Measurements from ENCODE around the gene PRICKLE1. TPM values are rescaled to one million over a fixed set of nuclear protein-coding genes. Genes with fewer than 3 reads are reported as not detected.

Gene PRICKLE1
- total RNA-seq, 1 donor from 2014 or later: 53.5 TPM

DNA sequence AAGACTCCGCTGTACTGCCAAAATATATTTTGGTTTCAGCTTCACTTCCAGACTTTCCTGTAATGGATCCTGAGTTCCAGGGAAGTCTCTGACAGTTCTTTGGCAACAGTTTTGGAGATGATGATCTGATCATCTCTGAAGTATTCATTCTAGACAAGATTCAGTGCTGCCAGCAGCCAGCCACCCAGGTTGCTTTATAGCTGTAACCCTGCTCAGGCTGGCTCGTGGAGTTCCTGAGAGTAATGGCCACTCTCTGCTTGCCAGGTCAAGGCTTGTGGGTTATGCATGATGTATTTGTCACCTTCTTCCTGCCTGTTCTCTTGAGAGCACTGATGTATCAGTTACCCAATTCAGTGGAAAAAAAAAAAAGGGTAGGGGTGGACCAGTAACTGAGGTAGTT is 139.3 kb downstream of the PRICKLE1 start:
- Mint-ChIP-seq H3K36me3 (ENCODE audit: insufficient read depth) (peaks cover 36% of the 10 kb centered on the region), H3K9me3 (ENCODE audit: low read depth) (peaks cover 8% of the 10 kb centered on the region), H3K4me1 (ENCODE audit: low read depth) (peaks cover 29% of the 10 kb centered on the region), H3K27ac (peak overlapping the region; percentile 81), H3K27me3 (no peaks in the 10 kb centered on the region), H3K4me3 (ENCODE audit: low read depth) (no peak overlapping the region)
- TF ChIP-seq, protein P1, sequence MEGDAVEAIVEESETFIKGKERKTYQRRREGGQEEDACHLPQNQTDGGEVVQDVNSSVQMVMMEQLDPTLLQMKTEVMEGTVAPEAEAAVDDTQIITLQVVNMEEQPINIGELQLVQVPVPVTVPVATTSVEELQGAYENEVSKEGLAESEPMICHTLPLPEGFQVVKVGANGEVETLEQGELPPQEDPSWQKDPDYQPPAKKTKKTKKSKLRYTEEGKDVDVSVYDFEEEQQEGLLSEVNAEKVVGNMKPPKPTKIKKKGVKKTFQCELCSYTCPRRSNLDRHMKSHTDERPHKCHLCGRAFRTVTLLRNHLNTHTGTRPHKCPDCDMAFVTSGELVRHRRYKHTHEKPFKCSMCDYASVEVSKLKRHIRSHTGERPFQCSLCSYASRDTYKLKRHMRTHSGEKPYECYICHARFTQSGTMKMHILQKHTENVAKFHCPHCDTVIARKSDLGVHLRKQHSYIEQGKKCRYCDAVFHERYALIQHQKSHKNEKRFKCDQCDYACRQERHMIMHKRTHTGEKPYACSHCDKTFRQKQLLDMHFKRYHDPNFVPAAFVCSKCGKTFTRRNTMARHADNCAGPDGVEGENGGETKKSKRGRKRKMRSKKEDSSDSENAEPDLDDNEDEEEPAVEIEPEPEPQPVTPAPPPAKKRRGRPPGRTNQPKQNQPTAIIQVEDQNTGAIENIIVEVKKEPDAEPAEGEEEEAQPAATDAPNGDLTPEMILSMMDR (IDR thresholded peaks at IDR 0.05; ENCODE audit: unreplicated experiment): no peak
- DNase-seq (ENCODE audit: low spot score, unreplicated experiment): no peak

DNA sequence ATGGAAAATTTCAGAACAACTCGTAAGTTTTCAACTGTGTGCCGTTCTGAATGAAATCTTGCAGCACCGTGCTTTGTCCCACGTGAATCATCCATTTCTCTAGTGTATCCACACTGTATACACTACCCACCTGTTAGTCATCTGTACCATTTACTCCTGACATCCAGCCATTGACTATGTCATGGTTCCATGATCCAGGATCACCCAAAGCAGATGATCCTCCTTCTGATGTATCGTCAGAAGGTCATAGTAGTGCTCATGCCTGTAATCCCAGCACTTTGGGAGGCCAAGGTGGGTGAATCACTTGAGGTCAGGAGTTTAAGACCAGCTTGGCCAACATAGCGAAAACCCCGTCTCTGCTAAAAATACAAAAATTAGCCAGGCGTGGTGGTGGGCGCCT is 140.7 kb downstream of the PRICKLE1 start:
- peaks cover 20% of the 10 kb centered on the region for H3K9me3 Mint-ChIP-seq (ENCODE audit: low read depth)
- peaks cover 47% of the 10 kb centered on the region for H3K36me3 Mint-ChIP-seq (ENCODE audit: insufficient read depth)
- TF ChIP-seq, protein P1 (IDR thresholded peaks at IDR 0.05; ENCODE audit: unreplicated experiment): no peak
- no peak for DNase-seq (ENCODE audit: low spot score, unreplicated experiment)
- H3K27ac Mint-ChIP-seq: no peak overlapping the region
- H3K27me3 Mint-ChIP-seq: no peaks in the 10 kb centered on the region
- H3K4me3 Mint-ChIP-seq (ENCODE audit: low read depth): no peak overlapping the region
- H3K4me1 Mint-ChIP-seq (ENCODE audit: low read depth): peaks cover 32% of the 10 kb centered on the region

DNA sequence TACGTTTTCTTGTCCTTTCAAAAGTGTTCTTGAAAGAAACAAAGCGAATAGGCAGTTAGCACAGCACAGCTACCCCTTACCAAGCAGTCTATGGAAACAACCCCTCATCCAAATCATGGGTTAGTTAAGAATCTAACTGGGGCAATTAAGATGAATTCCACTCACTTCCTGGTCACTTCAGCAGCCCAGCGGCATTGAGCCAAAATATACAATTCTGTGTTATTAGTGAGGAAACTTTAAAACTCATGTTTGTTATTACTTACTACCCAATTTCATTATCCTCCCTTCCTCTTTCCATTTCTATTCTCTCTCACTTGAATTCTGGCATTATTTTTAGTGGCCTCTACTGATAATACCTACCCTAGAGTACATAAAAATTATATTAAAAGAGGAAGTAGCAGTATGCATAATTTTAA is 142.2 kb downstream of the PRICKLE1 start:
- Mint-ChIP-seq H3K4me3 (ENCODE audit: low read depth) (no peak overlapping the region), H3K36me3 (ENCODE audit: insufficient read depth) (peaks cover 51% of the 10 kb centered on the region), H3K9me3 (ENCODE audit: low read depth) (peaks cover 23% of the 10 kb centered on the region), H3K4me1 (ENCODE audit: low read depth) (peaks cover 44% of the 10 kb centered on the region), H3K27me3 (no peaks in the 10 kb centered on the region), H3K27ac (no peak overlapping the region)
- no peak for DNase-seq (ENCODE audit: low spot score, unreplicated experiment)
- TF ChIP-seq, protein P1 (IDR thresholded peaks at IDR 0.05; ENCODE audit: unreplicated experiment): no peak

DNA sequence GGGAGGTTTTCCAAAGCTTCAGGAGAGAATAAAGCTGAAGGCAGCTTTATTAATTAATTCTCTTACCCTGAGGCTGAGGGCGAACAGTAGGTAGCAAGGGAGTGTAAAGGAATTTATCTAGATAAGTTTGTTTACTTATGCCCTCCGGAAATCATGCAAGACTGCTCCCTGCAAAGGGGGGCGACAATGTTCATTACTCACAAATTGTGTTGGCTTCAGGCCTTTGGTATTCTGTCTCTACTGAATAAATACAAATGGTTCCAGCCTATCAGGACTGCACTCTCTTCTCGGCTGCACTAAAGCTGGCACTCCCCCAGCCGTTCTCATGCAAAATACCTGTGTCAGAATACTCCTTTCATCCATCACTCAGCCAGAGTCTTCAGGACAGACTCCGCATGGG is 142.8 kb downstream of the PRICKLE1 start:
- TF ChIP-seq, protein P1 (IDR thresholded peaks at IDR 0.05; ENCODE audit: unreplicated experiment): no peak
- H3K36me3 Mint-ChIP-seq (ENCODE audit: insufficient read depth): peaks cover 51% of the 10 kb centered on the region
- DNase-seq (ENCODE audit: low spot score, unreplicated experiment): no peak
- H3K4me3 Mint-ChIP-seq (ENCODE audit: low read depth): no peak overlapping the region
- peaks cover 23% of the 10 kb centered on the region for H3K9me3 Mint-ChIP-seq (ENCODE audit: low read depth)
- H3K27me3 Mint-ChIP-seq: no peaks in the 10 kb centered on the region
- H3K4me1 Mint-ChIP-seq (ENCODE audit: low read depth): peaks cover 50% of the 10 kb centered on the region
- peak overlapping the region; percentile 67 for H3K27ac Mint-ChIP-seq

DNA sequence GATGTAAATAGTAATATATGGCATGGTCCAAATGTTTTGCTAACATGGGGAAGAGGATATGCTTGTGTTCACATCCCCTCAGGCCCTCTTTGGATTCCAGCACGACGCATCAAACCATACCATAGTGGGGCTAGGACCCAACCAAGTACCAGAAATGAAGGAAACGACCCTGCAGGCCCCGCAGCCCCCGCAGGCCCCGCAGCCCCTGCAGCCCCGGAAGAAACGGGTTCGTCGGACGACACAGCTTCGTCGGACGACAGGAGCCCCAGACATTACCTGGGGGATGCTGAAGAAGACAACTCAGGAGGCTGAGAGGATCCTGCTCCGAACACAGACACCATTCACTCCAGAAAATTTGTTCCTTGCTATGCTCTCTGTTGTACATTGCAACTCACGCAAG is 143.7 kb downstream of the PRICKLE1 start:
- TF ChIP-seq, protein P1 (IDR thresholded peaks at IDR 0.05; ENCODE audit: unreplicated experiment): no peak
- Mint-ChIP-seq H3K9me3 (ENCODE audit: low read depth) (peaks cover 23% of the 10 kb centered on the region), H3K27ac (peak overlapping the region; percentile 40), H3K4me3 (ENCODE audit: low read depth) (no peak overlapping the region), H3K36me3 (ENCODE audit: insufficient read depth) (peaks cover 51% of the 10 kb centered on the region), H3K27me3 (no peaks in the 10 kb centered on the region), H3K4me1 (ENCODE audit: low read depth) (peaks cover 51% of the 10 kb centered on the region)
- DNase-seq (ENCODE audit: low spot score, unreplicated experiment): no peak

Data from progenitor cell of endocrine pancreas (in vitro differentiated cells).